Measurements from ENCODE around the gene RNU7-1. TPM values are rescaled to one million over a fixed set of nuclear protein-coding genes. Genes with fewer than 3 reads are reported as not detected.
A peak's percentile ranks its signal among the peaks of the same experiment; 100 is the strongest.

RNU7-1 gene
- total RNA-seq, 3 donors from 2014 or later, result not detected

GRCh38 chr12:6914947-6915788, 28.4 kb upstream of the RNU7-1 start:
- Histone ChIP-seq H3K9me3 (no peaks in the 10 kb centered on the region), H3K27me3 (no peaks in the 10 kb centered on the region), H3K4me3 (peak overlapping the region; percentile 59 to 87 (median 70)), H3K4me1 (peaks cover 0 to 5% of the 10 kb centered on the region in 2 donors), H3K27ac (peak overlapping the region; percentile 81 to 93), H3K36me3 (no peaks in the 10 kb centered on the region)
- no peak for TF ChIP-seq POLR2A (IDR thresholded peaks at IDR 0.05)
- no peak for TF ChIP-seq POLR2AphosphoS5 (IDR thresholded peaks at IDR 0.05)
- no peak for DNase-seq (ENCODE audit: low spot score in 2 of 2)
- intact Hi-C loops (cut with DNase I; ENCODE audit: low total_unique reads), result no loop called here

- no peaks in the 10 kb centered on the region for H3K9me3 ChIP-seq
- no peak for DNase-seq (ENCODE audit: low spot score in 2 of 2)
- no peak for TF ChIP-seq POLR2AphosphoS5 (IDR thresholded peaks at IDR 0.05)
- TF ChIP-seq CTCF (IDR thresholded peaks at IDR 0.05), result no peak
- no peak for TF ChIP-seq POLR2A (IDR thresholded peaks at IDR 0.05)
- H3K4me3 ChIP-seq, result peak overlapping the region in 1 of 3 donors; percentile 87
- H3K27ac ChIP-seq, result peak overlapping the region in 1 of 2 donors; percentile 93
- intact Hi-C loops (cut with DNase I; ENCODE audit: low total_unique reads), result no loop called here
- H3K27me3 ChIP-seq, result no peaks in the 10 kb centered on the region
- H3K36me3 ChIP-seq, result no peaks in the 10 kb centered on the region
- peaks cover 0 to 5% of the 10 kb centered on the region in 2 donors for H3K4me1 ChIP-seq
Observed at GRCh38 chr12:6915789-6916285, 27.8 kb upstream of the RNU7-1 start.

GRCh38 chr12:6916426-6917200, 27.0 kb upstream of the RNU7-1 start:
- Histone ChIP-seq H3K9me3 (no peaks in the 10 kb centered on the region), H3K27me3 (no peaks in the 10 kb centered on the region), H3K36me3 (no peaks in the 10 kb centered on the region), H3K4me3 (no peak overlapping the region), H3K27ac (no peak overlapping the region), H3K4me1 (peaks cover 0 to 5% of the 10 kb centered on the region in 2 donors)
- no peak for DNase-seq (ENCODE audit: low spot score in 2 of 2)
- intact Hi-C loops (cut with DNase I; ENCODE audit: low total_unique reads), result no loop called here
- TF ChIP-seq POLR2AphosphoS5 (IDR thresholded peaks at IDR 0.05) (no peak), POLR2A (IDR thresholded peaks at IDR 0.05) (no peak), CTCF (IDR thresholded peaks at IDR 0.05) (no peak)

GRCh38 chr12:6917491-6918231, 26.0 kb upstream of the RNU7-1 start:
- intact Hi-C loops (cut with DNase I; ENCODE audit: low total_unique reads), result no loop called here
- no peaks in the 10 kb centered on the region for H3K9me3 ChIP-seq
- no peak for DNase-seq (ENCODE audit: low spot score in 2 of 2)
- H3K4me1 ChIP-seq, result peaks cover 0 to 5% of the 10 kb centered on the region in 2 donors
- H3K36me3 ChIP-seq, result no peaks in the 10 kb centered on the region
- TF ChIP-seq POLR2A (IDR thresholded peaks at IDR 0.05) (no peak), CTCF (IDR thresholded peaks at IDR 0.05) (no peak), POLR2AphosphoS5 (IDR thresholded peaks at IDR 0.05) (no peak)
- H3K27ac ChIP-seq, result no peak overlapping the region
- H3K27me3 ChIP-seq, result no peaks in the 10 kb centered on the region
- H3K4me3 ChIP-seq, result no peak overlapping the region

GRCh38 chr12:6919588-6919987, 24.0 kb upstream of the RNU7-1 start:
- no peaks in the 10 kb centered on the region for H3K36me3 ChIP-seq
- DNase-seq (ENCODE audit: low spot score in 2 of 2), result no peak
- intact Hi-C loops (cut with DNase I; ENCODE audit: low total_unique reads), result no loop called here
- no peaks in the 10 kb centered on the region for H3K9me3 ChIP-seq
- H3K27ac ChIP-seq, result no peak overlapping the region
- H3K4me3 ChIP-seq, result no peak overlapping the region
- no peak for TF ChIP-seq POLR2A (IDR thresholded peaks at IDR 0.05)
- TF ChIP-seq POLR2AphosphoS5 (IDR thresholded peaks at IDR 0.05), result no peak
- no peak for TF ChIP-seq CTCF (IDR thresholded peaks at IDR 0.05)
- H3K4me1 ChIP-seq, result peaks cover 2 to 3% of the 10 kb centered on the region in 2 donors
- no peaks in the 10 kb centered on the region for H3K27me3 ChIP-seq

Data from breast epithelium (tissue), 4 donors.